HepG2 (cell line): Measurements from ENCODE around the gene DNAJC5. TPM values are rescaled to one million over a fixed set of nuclear protein-coding genes. Genes with fewer than 3 reads are reported as not detected.

ENCODE experiments used
- ATAC-seq: fragments of 200-7000 bp; cut with Tn5 transposase; 3 replicates; pipeline ENCODE4 v1.9.1; 2020; ENCODE audit warnings: mild to moderate bottlenecking, moderate library complexity
- BruUV-seq: library from RNA; stranded (reverse); fragments of 400-500 nt; replicated peaks from 2 replicates; lab custom pipeline; 2021; lab: Mats Ljungman, UMichigan
- CTCF ChIA-PET: fragments of 300-600 bp; formaldehyde crosslinking; extraction: SDS; loops from one replicate; lab custom pipeline; 2021; ENCODE audit warnings: low total read pairs, inconsistent platforms, low intra/inter-chr PET ratio; lab: Yijun Ruan, JAX
- POLR2A ChIA-PET: fragments of 350-600 bp; sonication (Branson Sonifier 250); formaldehyde crosslinking; loops from one replicate; lab custom pipeline; 2020; ENCODE audit warnings: antibody characterized with exemption, inconsistent platforms; lab: Yijun Ruan, JAX
- DNase-seq: peaks from one replicate; pipeline ENCODE4 v3.0.0-alpha.2; 2015; ENCODE audit warnings: low spot score
- FAIRE-seq: peaks from 3 replicates; lab custom pipeline; 2011; peaks lifted over from hg19 to GRCh38; lab: Jason Lieb, UNC
- H2AFZ ChIP-seq: one replicate; pipeline ENCODE4 v1.6.1; 2011; ENCODE audit warnings: low read length, inconsistent platforms
- H3K27ac ChIP-seq: fragments of 300-600 bp; 3 replicates; pipeline ENCODE4 v1.8.0; 2011; ENCODE audit warnings: mixed run types, mild to moderate bottlenecking, mixed read lengths, low read length, inconsistent platforms; ENCODE audit not compliant: insufficient read depth; ENCODE audit errors: extremely low read length
- H3K27me3 ChIP-seq, 2 experiments: fragments of 200-600 bp in 1 of 2; 2 replicates in 1 of 2; 3 replicates in 1 of 2; pipeline versions ENCODE4 v1.6.0 to v1.8.0; 2011; ENCODE audit warnings: low read length in 2 of 2, mild to moderate bottlenecking in 2 of 2, moderate library complexity in 2 of 2, inconsistent platforms in 1 of 2; ENCODE audit not compliant: insufficient read depth in 2 of 2, control insufficient read depth in 1 of 2
- H3K36me3 ChIP-seq, 2 experiments: fragments of 200-600 bp in 1 of 2; replicated peaks in 1 of 2; 2 replicates in 1 of 2; 3 replicates in 1 of 2; pipeline versions ENCODE4 v1.5.1 to v1.8.0; 2011; ENCODE audit warnings: low read length in 2 of 2, inconsistent platforms in 1 of 2; ENCODE audit not compliant: insufficient read depth in 2 of 2, control insufficient read depth in 1 of 2
- H3K4me1 ChIP-seq: 2 replicates; pipeline ENCODE4 v1.5.1; 2012; ENCODE audit warnings: low read length, inconsistent platforms; ENCODE audit not compliant: insufficient read depth
- H3K4me2 ChIP-seq: 2 replicates; pipeline ENCODE4 v1.6.0; 2011; ENCODE audit warnings: low read depth, low read length, inconsistent platforms
- H3K4me3 ChIP-seq, 3 experiments: fragments of 200-600 bp in 1 of 3; sonication (generic), shearing (Covaris generic) in 1 of 3; replicated peaks in 1 of 3; 2 replicates each; pipeline ENCODE4 v1.5.1; 2011 to 2016; ENCODE audit warnings: low read length in 3 of 3, inconsistent platforms in 2 of 3, low read depth in 2 of 3, mild to moderate bottlenecking in 2 of 3, control low read depth in 1 of 3, mixed read lengths in 1 of 3; ENCODE audit not compliant: insufficient read depth in 1 of 3
- H3K79me2 ChIP-seq: one replicate; pipeline ENCODE4 v1.6.1; 2011; ENCODE audit warnings: low read length, inconsistent platforms; ENCODE audit not compliant: insufficient read depth
- H3K9ac ChIP-seq: 2 replicates; pipeline ENCODE4 v1.6.0; 2011; ENCODE audit warnings: mild to moderate bottlenecking, low read depth, low read length, inconsistent platforms; ENCODE audit not compliant: insufficient read depth
- H3K9me3 ChIP-seq: 2 replicates; pipeline ENCODE4 v1.5.1; 2012; ENCODE audit warnings: mild to moderate bottlenecking, low read length
- H4K20me1 ChIP-seq: 2 replicates; pipeline ENCODE4 v1.6.0; 2011; ENCODE audit warnings: inconsistent platforms, mild to moderate bottlenecking, low read length, moderate library complexity; ENCODE audit not compliant: insufficient read depth
- BRCA1 ChIP-seq: sonication (generic); formaldehyde crosslinking; IDR thresholded peaks from 2 replicates; pipeline ENCODE4 v1.4.0; 2020; ENCODE audit warnings: missing genetic modification reagents
- FLYWCH1 ChIP-seq: sonication (generic); formaldehyde crosslinking; IDR thresholded peaks from 2 replicates; pipeline ENCODE4 v1.8.1; 2023; ENCODE audit warnings: mild to moderate bottlenecking, missing genetic modification reagents
- FOSL2 ChIP-seq: sonication (generic); formaldehyde crosslinking; IDR thresholded peaks from 2 replicates; pipeline ENCODE4 v1.4.0; 2020; ENCODE audit warnings: missing genetic modification reagents
- KLF15 ChIP-seq: sonication (generic); formaldehyde crosslinking; IDR thresholded peaks from 2 replicates; pipeline ENCODE4 v1.8.1; 2023; ENCODE audit warnings: borderline replicate concordance, mild to moderate bottlenecking, inconsistent platforms, missing genetic modification reagents, mixed read lengths
- NFE2L2 ChIP-seq: fragments of 150-350 bp; IDR thresholded peaks from 2 replicates; pipeline ENCODE4 v1.6.1; 2014; ENCODE audit warnings: low read length
- POLR2AphosphoS2 ChIP-seq: IDR thresholded peaks from 2 replicates; pipeline ENCODE4 v1.6.1; 2011; ENCODE audit warnings: low read depth, low read length, improper control_type of control experiment
- RXRB ChIP-seq: IDR thresholded peaks from 2 replicates; pipeline ENCODE4 v1.6.1; 2016; ENCODE audit warnings: borderline replicate concordance, missing genetic modification reagents, missing compliant biosample characterization
- ZNF281 ChIP-seq: sonication (generic); formaldehyde crosslinking; IDR thresholded peaks from 2 replicates; pipeline ENCODE4 v1.4.0; 2020; ENCODE audit warnings: missing genetic modification reagents, borderline replicate concordance
- ZNF33B ChIP-seq: sonication (generic); formaldehyde crosslinking; IDR thresholded peaks from 2 replicates; pipeline ENCODE4 v1.5.1; 2020; ENCODE audit warnings: mild to moderate bottlenecking, missing genetic modification reagents
- ZNF550 ChIP-seq: sonication (generic); formaldehyde crosslinking; IDR thresholded peaks from 2 replicates; pipeline ENCODE4 v1.4.0; 2020; ENCODE audit warnings: mild to moderate bottlenecking, missing genetic modification reagents, borderline replicate concordance
- ZNF558 ChIP-seq: sonication (generic); formaldehyde crosslinking; IDR thresholded peaks from 2 replicates; pipeline ENCODE4 v1.9.0; 2022; ENCODE audit warnings: mild to moderate bottlenecking, missing genetic modification reagents, borderline replicate concordance
- ZNF580 ChIP-seq: IDR thresholded peaks from 2 replicates; pipeline ENCODE4 v1.6.1; 2016; ENCODE audit warnings: low read depth, borderline replicate concordance
- WGBS: methylation state at CpG from one replicate; pipeline ENCODE4 v1.1.6; 2017; ENCODE audit warnings: low lambda C conversion rate; 5-methylcytosine and 5-hydroxymethylcytosine counted together
- in situ Hi-C: cut with HindIII; loops from 2 replicates; pipeline ENCODE4 v1.10.0; 2017; ENCODE audit warnings: low pct_unique_long_range_greater_than_20kb; ENCODE audit not compliant: extremely low pct_ligation_motif_present
- intact Hi-C: fragments of 100-400 bp; cut with micrococcal nuclease; formaldehyde crosslinking; loops from one replicate; pipeline ENCODE4 v1.10.0; 2022; ENCODE audit not compliant: unreplicated experiment
- polyA plus RNA-seq, 8 experiments: library from polyadenylated mRNA; depleted of rRNA in 3 of 8; stranded (reverse) in 7 of 8; unstranded in 1 of 8; fragments of >200 nt; fragmentation: Illumina TruSeq in 4 of 8; extraction: Trizol in 4 of 8; gene quantifications; 2 replicates each; pipeline versions ENCODE4 v1.2.1 to v1.2.3, GENCODE V29; 2011 to 2016; ENCODE audit warnings: low read depth in 4 of 8, missing spikeins in 1 of 8, mixed read lengths in 1 of 8; ENCODE audit not compliant: insufficient read depth in 1 of 8
- total RNA-seq, 5 experiments: library from RNA; depleted of rRNA; stranded (reverse); fragments of >200 nt; fragmentation: Illumina TruSeq; extraction: Trizol; gene quantifications; 2 replicates each; pipeline ENCODE4 v1.2.3, GENCODE V29; 2016; ENCODE audit warnings: low read depth in 1 of 5
- TF ChIP-seq, protein P1 (sequence below): sonication (generic); formaldehyde crosslinking; IDR thresholded peaks from 2 replicates; pipeline ENCODE4 v1.4.0; 2020; ENCODE audit warnings: mild to moderate bottlenecking, missing genetic modification reagents, borderline replicate concordance

DNAJC5 gene
- total and polyA plus RNA-seq, 2 of the 13 experiments (the other 11 are each of a cell fraction or from before 2014, with no cell fraction given): 42.8 to 64.5 TPM

DNA sequence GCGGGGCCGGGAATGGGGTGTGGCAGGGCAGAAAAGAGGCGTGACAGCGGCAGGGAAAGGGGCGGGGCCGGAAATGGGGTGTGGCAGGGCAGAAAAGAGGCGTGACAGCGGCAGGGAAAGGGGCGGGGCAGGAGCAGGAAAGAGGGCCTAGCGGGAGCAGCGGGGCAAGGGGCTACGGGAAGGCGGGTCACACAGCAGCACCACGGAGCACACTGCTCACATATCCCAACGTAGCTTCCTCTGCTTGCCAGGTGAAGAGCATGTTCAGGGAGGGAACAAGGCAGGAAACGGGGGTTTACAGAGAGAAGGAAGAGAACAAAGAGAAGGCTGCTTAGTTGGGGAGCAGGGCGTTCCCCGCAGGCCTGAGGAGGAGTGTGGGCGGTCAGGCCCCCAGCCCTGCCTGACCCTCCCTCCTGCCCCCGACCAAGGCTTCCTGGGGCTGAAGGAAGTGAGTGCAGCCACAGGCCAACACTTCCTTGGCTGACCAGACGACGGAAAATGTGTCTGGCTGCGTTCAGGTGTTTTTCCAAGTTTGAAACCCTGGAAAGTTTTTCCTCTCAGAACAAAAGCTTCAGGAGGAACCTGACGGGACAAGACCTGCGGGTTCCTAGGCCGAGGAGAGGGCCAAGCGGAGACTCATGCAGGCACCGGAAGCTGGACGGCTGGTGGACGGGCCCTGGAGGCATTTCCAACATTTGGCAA, 47.5 kb downstream of the DNAJC5 start (continued):
- no peak for TF ChIP-seq ZNF281 (CRISPR knock-in tag)
- TF ChIP-seq RXRB (CRISPR knock-in tag): no peak
- TF ChIP-seq, all 625 proteins: peak for 7

- CTCF ChIA-PET: no interaction called here
- TF ChIP-seq ZNF580 (CRISPR knock-in tag) (no peak), ZNF33B (no peak), FLYWCH1 (CRISPR knock-in tag) (0 out of 2 replicates have a peak, but pooled peaks have one; percentile 35), BRCA1 (no peak), POLR2AphosphoS2 (peak; percentile 18; the same call in 1 of the 2 replicates), NFE2L2 (no peak), FOSL2 (CRISPR knock-in tag) (no peak), KLF15 (CRISPR knock-in tag) (peak; percentile 37; the same call in 1 of the 2 replicates), ZNF558 (CRISPR knock-in tag) (no peak), ZNF550 (no peak)
- TF ChIP-seq, protein P1, sequence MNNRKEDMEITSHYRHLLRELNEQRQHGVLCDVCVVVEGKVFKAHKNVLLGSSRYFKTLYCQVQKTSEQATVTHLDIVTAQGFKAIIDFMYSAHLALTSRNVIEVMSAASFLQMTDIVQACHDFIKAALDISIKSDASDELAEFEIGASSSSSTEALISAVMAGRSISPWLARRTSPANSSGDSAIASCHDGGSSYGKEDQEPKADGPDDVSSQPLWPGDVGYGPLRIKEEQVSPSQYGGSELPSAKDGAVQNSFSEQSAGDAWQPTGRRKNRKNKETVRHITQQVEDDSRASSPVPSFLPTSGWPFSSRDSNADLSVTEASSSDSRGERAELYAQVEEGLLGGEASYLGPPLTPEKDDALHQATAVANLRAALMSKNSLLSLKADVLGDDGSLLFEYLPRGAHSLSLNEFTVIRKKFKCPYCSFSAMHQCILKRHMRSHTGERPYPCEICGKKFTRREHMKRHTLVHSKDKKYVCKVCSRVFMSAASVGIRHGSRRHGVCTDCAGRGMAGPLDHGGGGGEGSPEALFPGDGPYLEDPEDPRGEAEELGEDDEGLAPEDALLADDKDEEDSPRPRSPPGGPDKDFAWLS: 0 out of 2 replicates have a peak, but pooled peaks have one; percentile 66
Measured at GRCh38 chr20:63942969-63943807, 48.3 kb downstream of the DNAJC5 start.

More at GRCh38 chr20:63942969-63943807, 48.3 kb downstream of the DNAJC5 start:
- no peaks in the 10 kb centered on the region for H3K27me3 ChIP-seq
- H3K9ac ChIP-seq: no peak overlapping the region
- H4K20me1 ChIP-seq: peaks cover 46% of the 10 kb centered on the region; the same call in 1 of the 2 replicates
- peak; percentile 1; the same call in 1 of the 3 replicates for ATAC-seq
- H3K9me3 ChIP-seq: no peaks in the 10 kb centered on the region
- BruUV-seq: no TSS peak
- no peak overlapping the region for H3K4me2 ChIP-seq
- H2AFZ ChIP-seq: no peak overlapping the region
- H3K36me3 ChIP-seq: peaks cover 51 to 80% of the 10 kb centered on the region in 2 experiments
- in situ Hi-C loops: no loop called here
- peaks cover 21% of the 10 kb centered on the region for H3K79me2 ChIP-seq
- POLR2A ChIA-PET: interaction anchor here (0.8 kb wide), 1 partner anchor 12 kb away, joined by 3 read pairs; no protein-coding TSS in a partner anchor
- no peak for FAIRE-seq
- H3K27ac ChIP-seq: no peak overlapping the region
- WGBS: 98% methylated on average over 19 of the region's 19 CpGs
- intact Hi-C loops: no loop called here
- no peaks in the 10 kb centered on the region for H3K4me1 ChIP-seq
- H3K4me3 ChIP-seq: no peak overlapping the region
- DNase-seq: no peak
